GM19467 (cell line): ENCODE results near the gene NSDHL.
"Not testable (repeated sequence)": the region's sequence is repeated elsewhere in the genome, so short reads cannot be mapped to it uniquely, and the experiment has no call there.

Experiments used
- ATAC-seq: cut with Tn5 transposase; IDR thresholded peaks from one replicate; pipeline ENCODE4 v1.9.1; 2021; ENCODE audit warnings: mild to moderate bottlenecking, moderate library complexity; ENCODE audit not compliant: unreplicated experiment

Gene NSDHL

DNA sequence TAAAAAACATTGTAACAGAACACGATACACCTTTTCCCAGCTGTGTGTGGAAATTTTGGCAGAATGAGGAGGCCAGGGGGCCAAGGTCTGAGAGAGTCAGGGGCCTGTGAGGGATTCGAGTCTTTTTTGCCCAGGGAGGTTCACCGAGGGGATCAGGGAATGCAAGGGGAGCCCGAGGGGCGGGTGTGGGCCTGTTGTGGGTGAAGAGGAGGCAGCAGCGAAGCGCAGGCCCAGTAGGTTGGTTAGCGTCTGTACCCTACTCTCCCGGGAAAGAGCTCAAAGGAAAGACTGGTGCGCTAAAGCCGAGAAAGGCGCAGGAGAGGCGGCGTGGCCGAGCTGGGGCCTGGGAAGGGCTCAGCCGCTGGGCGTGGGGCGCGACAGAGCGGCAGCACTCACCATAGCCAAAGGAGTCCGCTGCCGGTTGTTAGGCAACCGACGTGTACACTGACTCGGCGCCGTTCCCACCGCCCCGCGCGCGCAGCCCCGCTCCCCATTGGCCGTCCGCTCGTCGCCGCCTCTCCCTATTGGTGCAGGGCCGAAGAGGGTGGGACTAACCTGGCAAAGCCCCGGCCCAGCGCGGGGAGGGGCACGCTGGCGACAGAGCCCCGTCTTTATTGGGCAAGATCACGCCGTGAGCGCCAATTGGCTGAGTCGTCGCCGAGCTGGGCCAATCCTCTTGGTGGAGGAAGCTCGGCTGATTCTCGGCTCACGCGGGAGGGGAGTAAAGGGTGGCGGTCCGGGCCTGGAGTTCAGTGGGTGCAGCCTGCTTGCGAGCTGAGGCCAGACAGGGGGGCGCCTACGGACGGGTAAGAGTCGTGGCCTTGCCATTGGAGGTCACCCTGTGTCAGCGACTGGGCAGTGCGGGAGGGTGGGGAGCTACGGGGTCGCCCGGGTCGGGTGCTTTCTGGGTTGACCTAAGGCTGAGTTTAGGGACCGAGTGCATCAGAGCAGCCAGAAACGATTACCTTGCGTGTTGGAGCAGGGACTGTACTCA lies at the start of gene NSDHL, which contains the start of gene CETN2:
Gene NSDHL, plus strand, starts transcription at position 752 of the 994 bp plus-strand sequence. CDS start 15,262 bp downstream, outside the sequence.
Gene CETN2, minus strand, starts transcription at position 446 of the 994 bp plus-strand sequence. Its CDS starts 47 bp downstream, at position 399.
- ATAC-seq = peak; percentile 98

DNA sequence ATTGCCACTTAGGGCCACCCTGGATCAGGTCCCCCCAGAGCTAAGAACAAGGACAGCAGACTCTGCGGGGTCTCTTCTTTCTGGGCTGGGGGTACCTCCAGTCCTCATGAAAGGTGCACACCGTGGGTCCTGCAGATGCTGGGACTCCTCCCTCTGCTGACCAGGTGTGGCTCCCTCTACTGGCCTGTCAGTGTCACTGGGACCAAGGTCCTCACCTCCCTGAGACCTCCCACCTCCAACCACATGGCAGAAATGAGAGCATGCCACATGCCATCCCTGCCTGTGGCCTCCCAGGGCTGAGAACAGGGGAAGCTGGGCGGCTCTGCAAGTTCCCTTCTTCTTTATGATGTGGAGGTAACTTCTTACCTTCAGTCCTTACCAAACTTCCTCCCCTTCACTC lies 43.8 kb upstream of the NSDHL start:
- not testable (repeated sequence) for ATAC-seq

DNA sequence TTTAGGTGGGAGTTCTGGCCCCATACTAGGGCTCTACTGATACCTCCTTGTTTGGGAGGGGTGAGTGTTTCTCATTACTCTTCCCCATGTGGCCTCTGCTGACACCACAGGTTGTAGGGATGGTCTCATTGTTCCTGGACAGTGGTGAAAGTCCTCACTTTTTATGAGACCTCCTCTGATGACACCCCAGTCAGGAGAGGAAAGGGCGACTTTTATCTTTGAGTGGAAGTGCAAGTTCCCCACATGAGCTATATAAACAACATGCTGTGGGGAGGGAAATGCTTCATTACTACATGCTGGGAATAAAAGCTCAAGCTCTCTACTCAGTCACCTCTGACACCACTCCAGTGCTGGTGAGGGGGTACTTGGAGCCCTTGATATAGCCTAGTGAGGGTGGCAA lies 31.9 kb upstream of the NSDHL start:
- ATAC-seq = no peak

DNA sequence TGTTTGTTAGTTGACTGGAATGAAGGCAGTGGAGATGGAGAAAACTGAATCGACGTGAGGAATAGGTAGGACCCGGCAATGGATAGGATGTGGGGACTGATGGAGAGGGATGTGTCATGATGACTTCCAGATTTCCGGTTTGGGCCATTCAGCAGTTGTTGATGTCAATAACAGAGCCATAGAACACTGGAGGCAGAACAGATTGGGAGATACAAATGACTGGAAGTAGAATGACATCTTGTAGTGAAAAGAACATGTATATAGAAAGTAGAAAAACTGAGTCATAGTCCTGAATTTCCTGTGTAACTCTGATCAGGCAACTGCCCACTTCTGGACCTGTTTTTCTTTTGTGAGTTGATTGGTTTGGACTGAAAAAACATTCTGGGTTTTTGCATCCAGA lies 24.8 kb upstream of the NSDHL start:
- no peak for ATAC-seq

DNA sequence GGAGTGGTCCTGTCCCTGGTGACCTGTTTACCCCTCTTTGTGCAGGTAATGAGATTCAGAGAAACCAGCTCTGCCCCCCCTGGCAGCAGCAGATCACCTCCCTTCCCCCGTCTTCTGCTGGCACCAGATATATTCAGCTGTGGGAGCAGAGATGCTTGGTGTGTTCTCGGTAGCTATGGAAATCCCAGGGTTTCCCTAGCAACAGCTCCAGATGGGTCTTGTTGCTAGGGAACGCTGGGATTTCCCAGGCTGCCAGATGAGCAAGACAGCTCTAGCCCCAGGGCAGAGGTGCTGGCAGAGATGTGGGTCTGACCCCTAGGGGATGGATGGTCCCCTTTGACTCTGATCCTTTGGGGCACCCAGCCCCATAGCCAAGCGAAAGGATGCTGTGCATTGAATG lies 20.5 kb upstream of the NSDHL start:
- no peak for ATAC-seq

DNA sequence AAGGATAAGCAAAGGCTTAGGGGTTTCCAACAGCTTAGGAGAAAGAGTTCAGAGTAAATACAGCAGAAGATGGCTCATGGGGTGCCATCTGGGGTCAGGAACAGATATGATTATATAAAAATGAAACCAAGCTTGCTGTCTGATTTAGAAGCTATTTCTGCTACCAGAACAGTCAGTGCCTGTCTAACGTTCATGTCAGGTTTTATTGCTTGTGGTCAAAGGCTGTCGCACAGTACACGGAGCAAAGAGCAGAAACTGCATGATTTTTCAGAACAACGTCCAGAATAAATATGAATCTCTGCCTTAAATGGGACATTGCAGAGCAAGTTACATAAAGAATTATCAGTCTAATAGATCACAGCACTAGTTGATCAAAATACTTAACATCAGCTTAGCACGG lies 17.7 kb upstream of the NSDHL start:
- no peak for ATAC-seq

DNA sequence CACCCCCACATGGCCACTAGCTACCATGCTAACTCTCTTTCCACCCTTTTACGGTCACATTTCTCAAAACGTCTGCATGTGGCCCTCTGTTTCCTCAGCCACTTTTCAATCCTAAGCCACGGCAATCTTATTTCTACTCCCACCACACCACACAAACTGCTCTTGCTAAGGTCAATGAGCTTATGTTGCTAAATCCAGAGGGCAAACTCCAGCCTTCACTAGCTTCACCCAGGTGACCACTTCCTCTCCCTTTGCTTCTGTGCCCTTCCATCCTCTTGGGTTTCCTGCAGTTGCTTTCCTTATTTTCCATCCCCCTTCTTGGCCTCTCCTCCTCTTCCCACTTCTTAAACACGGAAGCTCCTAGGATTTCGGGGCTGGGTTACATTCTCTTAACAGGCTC lies 16.8 kb upstream of the NSDHL start:
- no peak for ATAC-seq

DNA sequence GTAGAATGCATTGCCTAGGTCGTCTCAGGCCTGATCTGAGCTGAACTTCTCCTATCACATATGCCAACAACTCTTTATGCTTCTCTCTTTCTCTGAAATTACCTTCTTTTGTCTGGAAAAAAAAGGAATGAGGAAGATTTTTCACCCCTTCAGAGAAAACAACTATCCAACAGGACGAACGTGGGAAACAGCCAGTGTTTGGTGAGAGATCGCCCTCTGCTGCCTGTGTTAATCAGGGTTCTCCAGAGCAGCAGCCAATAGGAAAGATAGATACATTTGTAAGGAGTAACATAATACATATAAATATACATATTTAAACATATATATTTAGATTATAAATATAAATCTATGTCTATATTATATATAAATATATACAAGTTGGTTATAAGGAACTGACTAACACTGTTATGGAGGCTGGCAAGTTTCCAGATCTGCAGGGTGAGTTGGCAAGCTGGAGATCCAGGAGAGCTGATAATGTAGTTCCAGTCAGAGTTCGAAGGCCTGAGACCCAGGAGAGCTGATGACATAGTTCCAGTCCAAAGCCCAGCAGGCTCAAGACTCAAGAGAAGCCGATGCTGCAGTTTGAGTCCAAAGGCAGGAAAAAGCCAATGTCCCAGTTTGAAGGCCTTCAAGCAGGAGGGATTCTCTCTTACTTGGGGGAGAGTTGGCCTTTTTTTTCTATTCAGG lies 13.6 kb upstream of the NSDHL start:
- ATAC-seq = no peak

DNA sequence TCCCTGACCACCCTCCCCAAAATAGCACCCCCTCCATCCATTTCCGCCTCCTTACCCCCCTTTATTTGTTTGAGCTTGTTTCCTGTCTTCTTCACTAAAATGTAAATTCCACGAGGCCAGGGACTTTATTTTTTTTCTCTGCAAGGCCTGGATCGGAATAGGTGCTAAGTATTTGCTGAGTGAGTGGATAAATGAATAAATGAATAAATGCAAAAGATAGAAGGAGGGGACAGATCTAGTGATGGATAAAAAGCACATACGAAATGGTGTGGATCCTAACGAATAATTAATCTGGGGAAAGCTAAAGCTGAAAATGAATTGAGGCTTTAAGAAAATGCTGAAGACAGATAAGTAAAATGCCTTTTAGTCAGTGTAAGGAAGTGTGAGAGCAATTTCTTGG lies 12.5 kb upstream of the NSDHL start:
- ATAC-seq = no peak

DNA sequence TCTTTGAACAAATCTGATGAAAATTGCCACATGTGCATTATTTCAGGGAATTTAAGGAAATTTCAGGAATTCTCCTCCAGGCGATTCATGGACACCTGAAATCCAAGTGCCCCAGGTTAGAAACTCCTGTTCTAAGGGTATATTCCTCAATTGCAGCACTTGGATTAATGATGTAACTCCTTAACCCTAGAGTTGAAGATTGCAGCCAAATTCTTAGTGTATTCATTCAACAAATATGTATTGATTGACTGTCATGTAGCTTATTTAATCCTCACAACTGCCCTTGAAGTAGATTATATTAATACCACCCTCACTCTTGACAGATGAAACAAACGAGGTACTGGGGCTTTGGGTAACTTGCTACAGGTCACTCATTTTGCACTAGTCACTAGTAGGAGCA lies 11.6 kb upstream of the NSDHL start:
- ATAC-seq = no peak

DNA sequence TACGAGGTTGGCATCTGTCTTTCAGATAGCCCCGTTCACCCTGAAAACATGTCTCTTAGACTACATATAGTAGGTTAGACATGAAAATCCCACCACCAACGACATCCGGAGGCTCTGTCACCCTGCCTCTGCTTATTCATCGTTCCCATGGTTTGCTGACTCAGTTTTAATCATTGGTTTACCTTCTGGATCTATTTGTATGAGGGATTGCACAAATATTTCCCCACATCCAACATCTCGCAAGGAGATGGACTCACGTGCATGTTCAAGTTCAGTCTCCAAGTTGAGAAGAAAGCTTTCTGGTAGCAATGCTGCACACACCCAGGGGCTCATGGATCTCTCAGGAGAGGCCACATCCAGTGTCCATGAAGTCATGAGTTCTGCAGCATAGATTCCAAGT lies 11.1 kb upstream of the NSDHL start:
- ATAC-seq = no peak

DNA sequence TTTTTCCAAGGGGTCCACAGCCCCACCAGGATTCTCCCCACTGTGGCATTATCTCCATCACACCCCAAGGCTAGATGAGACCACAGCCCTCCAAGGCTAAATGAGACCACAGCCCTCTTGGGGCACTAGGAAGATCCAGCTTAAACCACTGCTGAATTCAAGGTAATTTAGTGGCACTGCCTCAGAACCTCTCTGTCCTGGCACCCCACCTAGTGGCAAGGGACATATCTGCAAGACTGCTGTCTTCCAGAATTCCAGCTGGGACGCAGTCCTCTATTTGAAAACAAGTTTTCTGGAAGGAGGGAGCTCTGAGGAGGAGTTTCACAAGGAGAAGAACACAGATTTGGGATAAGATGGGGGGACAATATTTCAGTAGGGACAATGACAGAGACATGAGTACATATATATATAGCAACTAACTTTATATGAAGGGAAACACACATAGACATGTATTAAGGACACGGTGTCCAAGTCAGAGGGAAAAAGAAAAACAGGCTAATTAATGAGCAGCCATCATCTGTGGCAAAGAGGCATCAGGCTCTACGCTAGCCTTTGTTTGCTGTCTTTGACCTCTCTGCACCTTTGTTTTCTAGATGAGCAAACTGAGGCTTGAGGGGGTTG lies 9.6 kb upstream of the NSDHL start:
- peak; percentile 54 for ATAC-seq

DNA sequence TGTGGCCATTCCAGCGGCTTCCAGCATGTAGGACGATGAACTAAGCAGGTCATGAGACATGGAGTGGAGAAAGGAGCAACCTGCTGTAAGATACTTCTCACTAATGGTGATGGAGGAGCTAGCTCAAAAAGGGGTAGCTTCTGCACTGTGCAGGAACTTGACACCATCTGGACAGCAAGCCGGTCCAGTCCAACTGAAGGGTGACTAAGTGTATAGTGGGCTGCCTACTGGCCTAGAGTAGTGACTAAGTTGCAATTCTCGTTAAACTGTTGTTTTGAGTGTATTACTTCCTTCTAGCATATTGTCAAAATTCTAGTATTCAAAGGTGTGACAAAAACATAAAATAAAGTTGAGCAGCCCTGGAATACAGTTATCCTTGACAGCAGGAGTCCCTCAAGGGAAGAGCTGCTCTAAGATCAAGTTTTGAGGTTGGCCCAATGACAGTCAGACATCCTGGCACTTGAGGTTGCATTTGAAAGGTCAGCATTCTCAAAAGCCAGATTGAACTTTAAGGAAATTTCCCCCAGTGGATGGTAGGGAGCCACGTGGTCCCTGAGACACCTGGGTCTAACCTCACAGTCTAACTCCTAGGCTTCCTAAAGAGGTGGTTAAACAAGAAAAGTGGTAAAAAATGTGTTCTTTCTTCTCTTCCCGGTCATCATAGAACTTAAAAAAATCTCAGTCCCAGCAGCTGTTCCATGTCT lies 8.3 kb upstream of the NSDHL start:
- no peak for ATAC-seq

DNA sequence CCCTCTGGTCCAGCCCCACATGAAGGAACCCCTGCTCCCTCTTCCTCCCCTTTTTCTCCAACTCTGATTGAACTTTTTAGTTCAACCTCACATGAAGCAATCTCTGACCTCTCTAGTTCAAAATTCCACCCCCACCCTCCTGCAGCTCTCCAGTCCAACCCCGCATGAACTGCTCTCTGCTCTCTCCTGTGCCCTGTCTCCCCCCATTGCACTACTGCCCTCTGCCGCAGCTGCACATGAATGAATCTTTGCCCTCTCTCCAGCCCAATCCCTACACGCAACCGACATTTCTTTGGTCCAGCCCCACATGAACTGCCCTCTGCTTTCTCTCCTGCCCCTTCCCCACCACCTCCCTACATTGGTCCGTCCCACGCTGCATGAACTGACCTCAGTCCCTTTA lies 7.2 kb upstream of the NSDHL start:
- ATAC-seq = no peak

DNA sequence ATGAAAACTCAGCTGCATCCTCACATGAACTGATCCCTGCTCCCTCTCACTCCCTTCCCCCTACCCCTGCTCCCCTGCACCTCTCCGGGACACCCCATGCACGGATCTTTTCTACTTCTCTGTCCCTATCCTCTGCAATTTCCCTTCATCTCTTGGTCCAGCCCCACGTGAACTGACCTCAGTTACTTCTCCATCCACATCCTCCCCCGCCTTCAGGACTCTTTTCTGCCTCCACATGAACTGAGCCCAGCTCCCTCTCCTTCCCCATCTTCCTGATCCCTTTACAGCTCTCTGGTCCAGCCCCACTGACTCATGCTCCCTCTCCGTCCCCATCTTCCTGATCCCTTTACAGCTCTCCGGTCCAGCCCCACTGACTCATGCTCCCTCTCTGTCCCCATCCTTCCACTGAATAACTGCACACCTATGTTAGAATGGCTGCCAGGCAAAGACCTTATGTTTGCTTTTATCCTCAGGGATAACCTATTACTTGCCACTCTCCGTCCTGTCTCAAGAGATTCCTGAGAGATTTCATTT lies 6.0 kb upstream of the NSDHL start:
- no peak for ATAC-seq

DNA sequence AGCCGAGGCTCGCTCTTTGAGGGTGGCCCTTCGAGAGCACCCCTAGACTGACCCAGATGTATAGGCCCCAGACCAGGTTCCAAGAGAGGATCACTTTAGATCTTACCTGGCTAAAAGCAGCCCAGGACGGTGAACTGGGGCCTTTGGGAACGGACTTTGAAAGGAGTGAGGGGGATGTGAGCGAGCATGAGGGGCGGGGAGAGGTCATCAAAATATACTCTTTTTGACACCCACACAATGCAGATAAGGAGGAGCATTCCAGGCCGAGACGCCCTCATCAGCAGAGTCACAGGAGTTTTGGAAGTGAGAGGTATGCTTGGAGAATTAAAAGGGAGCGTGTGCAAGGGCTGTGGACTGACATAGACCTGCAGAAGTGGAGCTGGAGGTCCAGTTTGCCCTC lies 528 bp downstream of the NSDHL start:
- no peak for ATAC-seq

DNA sequence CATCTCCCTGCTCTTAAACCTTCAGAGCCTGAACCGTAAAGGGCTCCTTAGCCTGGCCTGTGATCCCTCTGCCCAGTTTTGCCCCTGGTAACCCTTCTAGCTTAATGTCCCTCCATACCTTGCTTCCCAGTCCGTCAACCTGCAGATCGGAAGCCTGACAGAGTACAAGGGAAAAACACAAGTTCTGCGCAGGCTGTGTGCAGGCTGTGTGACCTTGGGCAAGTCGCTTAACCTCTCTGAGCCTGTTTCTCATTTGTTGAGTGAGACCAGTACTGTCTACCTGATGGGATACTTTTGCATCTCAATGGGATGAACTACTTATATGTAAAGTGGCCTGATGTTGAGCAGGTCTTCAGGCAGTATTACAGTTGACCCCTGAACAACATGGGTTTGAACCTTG lies 1.7 kb downstream of the NSDHL start:
- ATAC-seq = no peak

DNA sequence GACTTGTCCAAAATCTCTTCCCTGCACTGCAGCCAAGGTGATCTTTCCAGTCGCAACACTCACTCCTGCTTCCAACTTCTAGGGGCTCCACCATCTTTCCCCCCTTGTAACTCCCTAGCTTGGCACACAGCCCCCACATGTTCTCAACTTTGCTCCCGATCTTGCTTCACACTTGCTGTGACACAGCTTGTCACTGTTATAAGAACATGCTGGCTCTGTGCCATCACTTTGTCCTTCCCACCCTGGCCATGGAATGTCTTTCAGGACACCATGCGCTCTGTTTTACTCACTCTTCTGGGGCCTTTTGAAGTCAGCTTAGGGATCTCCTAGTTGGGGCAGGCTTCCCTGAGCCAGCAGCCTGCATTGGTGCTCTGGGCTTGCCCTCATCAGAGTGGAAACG lies 2.5 kb downstream of the NSDHL start:
- no peak for ATAC-seq

DNA sequence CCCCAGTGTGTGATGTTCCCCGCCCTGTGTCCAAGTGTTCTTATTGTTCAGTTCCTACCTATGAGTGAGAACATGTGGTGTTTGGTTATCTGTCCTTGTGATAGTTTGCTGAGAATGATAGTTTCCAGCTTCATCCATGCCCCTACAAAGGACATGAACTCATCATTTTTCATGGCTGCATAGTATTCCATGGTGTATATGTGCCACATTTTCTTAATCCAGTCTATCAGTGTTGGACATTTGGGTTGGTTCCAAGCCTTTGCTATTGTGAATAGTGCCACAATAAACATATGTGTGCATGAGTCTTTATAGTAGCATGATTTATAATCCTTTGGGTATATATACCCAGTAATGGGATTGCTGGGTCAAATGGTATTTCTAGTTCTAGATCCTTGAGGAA lies 4.6 kb downstream of the NSDHL start:
- ATAC-seq = not testable (repeated sequence)

DNA sequence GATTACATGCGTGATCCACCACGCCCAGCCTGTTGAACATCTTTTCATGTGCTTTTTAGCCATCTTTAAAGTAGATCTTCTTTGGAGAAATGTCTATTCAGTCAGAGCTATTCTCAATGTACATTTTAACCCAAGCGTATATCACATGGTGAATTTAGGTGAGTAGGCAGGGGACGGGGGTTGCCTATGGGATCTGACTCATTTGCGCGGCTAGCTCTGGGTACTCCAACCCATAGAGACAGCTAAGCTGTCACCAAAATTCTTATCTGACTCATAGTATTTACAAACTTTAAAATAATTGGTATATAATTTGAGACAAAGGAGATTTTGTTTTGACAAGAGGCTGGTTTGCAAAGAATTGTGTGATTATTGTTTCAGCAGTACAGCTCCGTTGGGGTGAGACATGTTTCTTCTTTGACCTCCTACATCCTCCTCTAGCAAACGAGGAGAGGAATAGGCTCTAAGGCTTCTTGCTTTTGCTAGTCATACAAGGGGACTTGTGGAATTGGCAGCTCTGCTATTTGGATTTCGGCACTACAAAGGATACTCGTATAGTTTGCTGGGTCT lies 12.0 kb downstream of the NSDHL start:
- ATAC-seq = no peak
